ENCODE data around the gene ARHGEF3. TPM values are rescaled to one million over a fixed set of nuclear protein-coding genes. Genes with fewer than 3 reads are reported as not detected.

Gene ARHGEF3
- total RNA-seq, 1 experiment from 2014 or later: 13.7 TPM

GRCh38 chr3:56796202-56796601, 5.5 kb downstream of the ARHGEF3 start:
- DNase-seq (ENCODE audit: low spot score): peak; percentile 1

DNA sequence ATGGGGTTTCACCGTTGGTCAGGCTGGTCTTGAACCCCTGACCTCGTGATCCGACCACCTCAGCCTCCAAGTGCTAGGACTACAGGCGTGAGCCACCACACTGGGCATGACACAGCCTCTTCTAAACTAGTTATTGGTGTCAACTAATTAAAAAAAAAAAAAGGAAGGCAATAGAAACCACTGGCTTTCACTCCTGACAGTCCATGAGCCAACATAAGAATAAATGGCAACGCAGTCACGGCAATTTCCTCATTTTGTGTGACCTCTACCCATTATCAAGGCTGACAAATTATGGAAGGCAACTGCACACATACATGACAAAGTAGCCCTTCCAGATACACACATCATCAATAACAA, 5.9 kb downstream of the ARHGEF3 start:
- DNase-seq (ENCODE audit: low spot score): no peak

- peak; percentile 45 for DNase-seq (ENCODE audit: low spot score)
Measured at GRCh38 chr3:56795097-56795828, 6.5 kb downstream of the ARHGEF3 start.

- DNase-seq (ENCODE audit: low spot score): no peak
Measured at GRCh38 chr3:56792193-56792592, 9.6 kb downstream of the ARHGEF3 start.

DNA sequence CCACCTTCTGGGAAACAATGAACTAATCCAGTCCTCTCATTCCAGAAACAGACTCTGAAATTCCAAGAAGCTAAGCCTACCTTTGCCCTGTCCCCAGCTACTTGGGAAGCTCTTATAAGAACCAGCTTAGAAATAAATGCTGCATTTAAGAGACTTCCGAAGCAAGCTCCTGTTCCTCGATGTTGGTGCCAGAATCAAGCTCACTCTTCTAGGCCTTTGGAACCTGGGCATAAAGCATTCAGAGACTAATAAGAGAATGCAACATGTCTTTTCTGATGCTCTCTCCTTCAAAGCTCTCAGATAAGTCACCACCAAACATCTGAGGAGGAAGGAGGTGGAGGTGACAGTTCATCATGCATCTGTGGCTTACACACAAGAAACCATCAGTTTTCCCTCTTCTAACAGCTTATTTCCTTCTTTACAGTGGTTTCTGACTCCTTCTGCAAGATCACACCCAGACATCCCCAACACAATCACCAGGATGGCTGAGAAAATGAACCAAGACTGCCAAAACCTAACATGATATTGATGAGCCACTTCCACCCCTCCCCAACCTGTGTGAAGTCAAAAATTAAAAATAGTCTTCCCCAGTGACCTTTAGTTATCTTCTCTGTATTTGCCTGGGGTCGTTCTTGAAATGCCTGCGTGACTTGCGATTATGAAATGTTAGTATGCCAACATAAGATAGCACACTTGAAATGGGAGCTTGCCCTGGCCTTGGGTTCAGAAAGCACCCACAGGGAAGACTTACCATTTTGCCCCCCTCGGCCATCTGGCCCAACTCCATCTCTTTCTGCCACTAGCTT, 11.5 kb downstream of the ARHGEF3 start:
- DNase-seq (ENCODE audit: low spot score): no peak

GRCh38 chr3:56789076-56789475, 12.7 kb downstream of the ARHGEF3 start:
- no peak for DNase-seq (ENCODE audit: low spot score)

DNA sequence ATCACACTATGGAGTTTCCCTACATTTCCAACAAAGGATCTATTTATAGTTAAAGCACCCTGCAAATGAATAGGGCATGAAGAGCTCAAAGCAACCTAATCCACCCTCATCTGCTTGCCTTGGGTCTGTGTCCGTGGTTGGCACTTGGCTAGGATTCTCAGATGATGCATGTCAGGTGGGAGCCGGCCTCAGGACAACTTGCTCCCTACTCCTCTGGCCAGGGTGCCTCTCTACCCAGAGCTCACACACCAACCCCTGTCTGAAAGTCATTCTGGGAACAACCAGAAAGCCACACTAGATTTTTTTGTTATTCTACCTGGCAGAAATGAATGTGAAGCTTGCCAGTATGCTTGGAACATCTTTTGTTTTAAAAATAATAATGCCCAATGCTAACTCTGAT, 13.2 kb downstream of the ARHGEF3 start:
- DNase-seq (ENCODE audit: low spot score): no peak

DNA sequence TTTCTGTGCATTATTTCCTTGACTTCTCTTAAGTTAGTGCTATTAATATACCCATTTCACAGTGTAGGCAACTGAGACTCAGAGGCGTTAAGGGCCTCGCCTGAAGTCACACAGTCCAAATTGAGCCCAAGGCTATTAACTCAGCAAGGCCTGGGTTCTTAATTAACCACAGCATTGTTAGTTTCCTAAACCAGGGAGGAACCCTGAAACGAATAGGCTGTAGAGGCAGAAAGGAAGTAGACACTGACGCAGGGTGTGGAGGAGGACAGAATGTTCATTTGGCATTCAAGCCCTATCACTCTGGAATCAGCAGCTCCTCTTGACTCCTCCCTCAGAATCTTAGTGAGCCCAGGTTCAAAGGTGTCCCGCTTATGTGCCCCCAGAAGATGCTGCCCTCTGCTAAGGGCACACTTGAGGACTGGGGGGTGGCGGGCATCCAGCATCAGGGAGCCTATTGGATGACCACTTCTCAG, 13.9 kb downstream of the ARHGEF3 start:
- no peak for DNase-seq (ENCODE audit: low spot score)

GRCh38 chr3:56787258-56787775, 14.4 kb downstream of the ARHGEF3 start:
- DNase-seq (ENCODE audit: low spot score): no peak

- DNase-seq (ENCODE audit: low spot score): no peak
Measured at GRCh38 chr3:56785499-56785898, 16.2 kb downstream of the ARHGEF3 start.

DNA sequence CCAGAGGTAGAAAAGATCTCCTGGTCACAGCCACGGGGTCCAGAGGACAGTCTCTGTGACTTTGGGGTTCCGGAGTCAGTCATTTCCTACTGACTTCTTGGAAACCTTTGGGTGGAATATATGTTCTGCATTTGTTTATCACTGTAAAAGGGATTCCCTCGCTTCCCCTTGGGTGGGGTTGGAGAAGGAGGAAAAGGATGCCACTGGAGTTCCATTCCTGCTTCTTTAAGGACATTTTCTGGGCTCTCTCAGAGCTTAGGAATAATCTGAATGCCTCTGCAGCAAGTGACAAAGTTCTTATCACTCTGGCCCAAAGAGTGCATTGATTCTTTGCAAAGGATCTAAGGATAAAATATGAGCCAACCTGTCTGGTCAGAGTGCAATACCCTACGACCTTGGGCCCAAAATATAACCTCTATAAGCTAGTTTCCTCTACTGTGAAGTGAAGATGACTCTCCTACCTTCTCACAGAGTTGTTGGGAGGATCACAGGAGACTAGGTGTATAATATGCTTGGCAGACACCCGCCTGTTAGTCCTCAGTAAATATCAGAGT, 17.2 kb downstream of the ARHGEF3 start:
- no peak for DNase-seq (ENCODE audit: low spot score)

DNA sequence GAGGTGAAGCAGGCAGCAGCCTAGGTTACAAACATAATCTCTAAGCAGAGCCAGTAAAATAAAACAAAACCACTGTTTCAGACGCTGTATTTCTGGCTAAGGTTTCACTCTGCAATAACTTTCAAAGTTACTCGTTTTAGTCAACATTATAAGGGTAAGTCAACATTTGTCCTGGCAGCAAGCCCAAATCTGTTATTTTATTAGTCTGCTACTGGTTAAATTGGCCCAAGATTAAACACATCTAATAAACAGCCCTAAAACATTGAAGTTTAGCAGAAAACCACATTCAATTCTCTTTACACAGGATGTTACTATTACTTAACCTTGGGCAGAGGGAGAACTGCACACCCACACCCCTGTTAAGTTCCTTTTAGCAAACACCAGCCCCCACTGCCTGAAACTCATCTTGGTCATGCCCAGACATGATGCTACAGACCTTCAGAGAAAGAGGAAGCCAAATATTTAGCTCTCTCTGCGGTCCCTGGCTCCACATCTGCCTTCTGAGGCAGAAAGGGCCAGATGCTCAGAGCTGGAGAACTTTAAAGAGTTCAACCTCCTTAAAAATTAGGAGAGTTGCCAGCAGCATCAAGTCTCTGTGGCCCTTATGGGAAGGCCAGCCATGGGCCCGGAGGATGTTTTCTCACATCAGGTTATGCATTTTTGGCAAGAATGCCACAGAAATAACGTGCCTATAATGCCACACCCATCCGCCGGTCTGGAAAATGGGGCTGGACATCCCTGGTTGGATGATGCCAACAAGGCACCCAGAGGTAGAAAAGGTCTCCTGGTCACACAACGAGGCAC, 17.9 kb downstream of the ARHGEF3 start:
- DNase-seq (ENCODE audit: low spot score): peak; percentile 61

DNA sequence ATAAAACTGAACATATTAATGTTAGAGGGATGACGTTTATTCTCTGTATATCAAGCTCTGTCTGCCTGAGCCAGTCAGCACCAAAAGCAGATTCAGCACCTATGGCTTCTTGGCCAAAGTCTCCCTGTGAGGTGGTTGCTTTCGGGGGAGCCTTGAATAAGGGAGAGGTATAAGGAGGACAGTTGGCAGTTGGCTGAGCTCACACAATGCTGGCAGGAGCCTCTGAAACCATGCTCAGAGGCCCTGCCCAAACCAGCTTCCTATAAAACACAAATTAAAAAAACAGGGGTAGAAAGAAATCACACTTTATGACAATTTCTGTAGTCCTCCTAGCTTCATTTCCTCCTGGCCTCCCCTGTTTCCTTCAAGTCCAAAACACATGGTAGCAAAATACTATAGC, 18.8 kb downstream of the ARHGEF3 start:
- DNase-seq (ENCODE audit: low spot score): no peak

- DNase-seq (ENCODE audit: low spot score): no peak
Measured at GRCh38 chr3:56782215-56782614, 19.5 kb downstream of the ARHGEF3 start.

- DNase-seq (ENCODE audit: low spot score): no peak
Measured at GRCh38 chr3:56781762-56782161, 20.0 kb downstream of the ARHGEF3 start.

DNA sequence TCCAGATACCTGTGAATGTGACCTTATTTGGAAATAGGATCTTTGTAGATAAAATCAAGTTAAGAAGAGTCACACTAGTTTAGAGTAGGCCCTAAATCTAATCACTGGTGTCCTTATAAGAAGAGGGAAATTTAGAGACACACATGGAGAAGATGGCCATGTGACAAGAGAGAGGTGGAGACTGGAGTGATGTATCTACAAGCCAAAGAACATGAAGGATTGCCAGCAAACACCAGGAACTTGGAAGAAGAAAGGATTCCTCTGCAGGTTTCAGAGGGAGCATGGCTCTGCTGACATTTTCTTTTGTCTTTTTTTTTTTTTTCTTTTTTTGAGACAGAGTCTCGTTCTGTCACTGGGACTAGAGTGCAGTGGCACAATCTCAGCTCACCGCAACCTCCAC, 20.8 kb downstream of the ARHGEF3 start:
- no peak for DNase-seq (ENCODE audit: low spot score)

GRCh38 chr3:56778893-56779292, 22.9 kb downstream of the ARHGEF3 start:
- DNase-seq (ENCODE audit: low spot score): no peak

DNA sequence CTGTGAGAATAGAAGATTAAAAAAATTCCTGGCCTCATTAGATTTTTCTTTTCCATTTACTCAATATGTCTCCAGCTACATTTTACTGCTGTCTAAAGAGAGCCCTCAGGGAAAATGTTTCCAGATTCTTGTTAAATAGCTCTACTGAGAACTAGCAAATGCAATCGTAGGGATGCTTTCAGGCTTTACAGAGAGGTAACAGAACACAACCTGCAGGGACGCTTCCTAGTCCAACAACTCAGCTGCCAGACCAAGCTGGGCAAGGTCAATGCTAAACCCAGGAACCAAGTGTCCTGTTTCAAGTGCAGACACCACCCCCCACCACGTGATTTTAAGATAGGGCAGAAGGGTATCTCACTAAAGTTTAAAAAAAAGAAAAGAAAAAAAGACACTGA, 25.2 kb downstream of the ARHGEF3 start:
- no peak for DNase-seq (ENCODE audit: low spot score)

DNA sequence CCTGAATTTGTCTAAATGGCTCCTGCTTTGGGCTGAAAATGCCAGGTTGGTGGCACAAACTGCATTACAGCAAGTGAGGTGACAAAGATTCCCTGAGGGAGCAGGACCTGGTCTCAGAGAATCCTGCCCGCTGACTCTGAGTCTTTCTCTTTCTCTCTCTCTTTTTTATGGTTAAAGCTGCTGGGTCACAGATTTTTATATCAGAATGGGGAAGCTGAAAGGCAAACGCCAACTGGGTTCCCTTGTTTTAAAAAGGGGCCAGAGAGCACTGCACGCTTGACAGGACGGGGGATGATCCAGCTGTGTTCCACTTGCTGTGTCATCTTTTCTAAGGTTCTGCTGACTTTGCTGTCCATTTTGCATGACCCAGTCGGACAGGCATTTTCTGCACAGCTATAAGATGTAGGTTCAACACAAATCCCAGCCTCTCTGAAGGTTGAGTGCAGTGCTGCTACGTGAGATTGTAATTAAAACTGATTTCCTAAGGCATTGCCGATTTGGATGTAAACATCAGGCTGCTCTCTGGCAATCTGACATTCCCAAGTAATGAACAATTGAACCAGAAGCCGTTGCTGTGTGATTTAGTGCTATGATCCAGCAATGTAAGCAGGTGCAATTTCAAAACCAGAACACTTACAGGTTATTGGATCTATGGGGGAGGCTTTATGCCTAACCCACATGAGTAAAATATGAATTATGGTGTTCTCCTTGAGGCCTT, 25.8 kb downstream of the ARHGEF3 start:
- DNase-seq (ENCODE audit: low spot score): no peak

GRCh38 chr3:56775445-56775837, 26.3 kb downstream of the ARHGEF3 start:
- no peak for DNase-seq (ENCODE audit: low spot score)

- no peak for DNase-seq (ENCODE audit: low spot score)
Measured at GRCh38 chr3:56773986-56774385, 27.8 kb downstream of the ARHGEF3 start.

All from HT-29 (cell line).